DMS79 treated with DMSO at 0.1 percent for 48 hours (cell line): ENCODE results near the gene SLCO4A1.

Experiments used
- DNase-seq: peaks from one replicate; lab custom pipeline; 2025; lab: John Stamatoyannopoulos, UW

Gene SLCO4A1

GRCh38 chr20:62686869-62687830 lies 44.8 kb downstream of the SLCO4A1 start:
- DNase-seq = no peak

GRCh38 chr20:62688083-62688482 lies 45.8 kb downstream of the SLCO4A1 start:
- DNase-seq = no peak

DNA sequence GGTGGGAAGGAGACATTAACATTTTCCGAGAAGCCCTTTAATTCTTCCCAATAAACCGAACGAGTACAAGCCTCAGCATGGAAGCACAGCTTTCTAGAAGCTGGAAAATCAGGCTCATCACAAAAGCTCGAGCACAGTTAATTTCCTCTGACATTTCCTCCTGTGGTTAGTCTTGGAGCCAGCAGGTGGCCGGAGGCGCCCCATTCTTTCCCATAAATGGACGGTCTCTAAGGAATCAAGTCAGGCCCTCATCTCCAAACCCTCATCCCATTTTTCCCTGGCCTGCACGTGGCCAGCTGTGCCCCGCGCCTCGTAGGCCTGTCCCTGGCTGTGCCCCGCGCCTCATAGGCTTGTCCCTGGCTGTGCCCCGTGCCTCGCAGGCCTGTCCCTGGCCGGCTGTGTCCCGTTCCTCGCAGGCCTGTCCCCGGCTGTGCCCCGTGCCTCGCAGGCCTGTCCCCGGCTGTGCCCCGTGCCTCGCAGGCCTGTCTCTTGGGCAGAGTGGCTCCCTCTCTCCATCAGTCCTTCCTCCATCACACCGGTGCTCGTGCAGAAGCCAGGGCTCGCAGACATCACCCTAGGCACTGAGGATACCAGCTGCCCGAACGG lies 46.7 kb downstream of the SLCO4A1 start:
- DNase-seq = no peak

- DNase-seq = no peak
Observed at GRCh38 chr20:62689861-62690260, 47.6 kb downstream of the SLCO4A1 start.

- no peak for DNase-seq
Observed at GRCh38 chr20:62690261-62690820, 48.0 kb downstream of the SLCO4A1 start.

- DNase-seq = peak; percentile 54
Observed at GRCh38 chr20:62691487-62691886, 49.2 kb downstream of the SLCO4A1 start.

- peak; percentile 86 for DNase-seq
Observed at GRCh38 chr20:62692176-62692575, 49.9 kb downstream of the SLCO4A1 start.

DNA sequence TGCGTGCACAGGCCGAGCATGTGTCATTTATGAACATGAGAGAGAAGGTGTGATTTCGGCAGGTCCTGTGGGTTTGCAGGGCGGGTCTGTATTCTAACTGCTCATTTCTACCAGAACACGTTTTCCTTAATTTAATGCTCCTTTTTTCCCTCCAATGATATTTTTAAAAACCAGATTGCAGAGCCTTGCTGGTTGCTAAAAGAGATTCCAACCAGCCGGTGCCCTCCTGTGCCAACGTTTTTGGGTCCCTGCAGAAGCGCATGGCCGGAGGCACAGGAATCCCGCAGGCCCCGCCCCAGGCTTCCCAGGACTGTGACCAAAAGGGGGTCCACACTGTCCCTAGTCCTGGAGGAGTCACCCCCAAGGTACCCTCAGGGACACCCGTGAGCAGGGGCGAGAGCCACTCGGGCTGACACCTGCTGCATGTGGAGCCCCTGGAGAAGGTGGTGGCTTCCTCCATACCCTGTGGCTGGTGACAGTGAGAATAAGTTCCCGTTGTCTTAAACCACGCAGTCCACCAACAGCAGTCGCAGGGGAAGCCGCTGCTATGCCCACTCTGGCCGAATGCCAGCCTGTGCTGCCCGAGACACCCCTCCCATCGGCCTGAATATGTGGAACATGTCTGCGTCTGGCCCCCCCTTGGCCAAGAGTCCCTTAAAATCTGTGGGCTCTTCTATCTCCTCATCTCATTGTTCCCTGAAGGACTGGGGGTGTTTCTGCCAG lies 50.7 kb downstream of the SLCO4A1 start:
- DNase-seq = no peak

- no peak for DNase-seq
Observed at GRCh38 chr20:62693524-62693922, 51.2 kb downstream of the SLCO4A1 start.

- no peak for DNase-seq
Observed at GRCh38 chr20:62694106-62694505, 51.8 kb downstream of the SLCO4A1 start.

GRCh38 chr20:62694868-62695267 lies 52.6 kb downstream of the SLCO4A1 start:
- peak; percentile 75 for DNase-seq

DNA sequence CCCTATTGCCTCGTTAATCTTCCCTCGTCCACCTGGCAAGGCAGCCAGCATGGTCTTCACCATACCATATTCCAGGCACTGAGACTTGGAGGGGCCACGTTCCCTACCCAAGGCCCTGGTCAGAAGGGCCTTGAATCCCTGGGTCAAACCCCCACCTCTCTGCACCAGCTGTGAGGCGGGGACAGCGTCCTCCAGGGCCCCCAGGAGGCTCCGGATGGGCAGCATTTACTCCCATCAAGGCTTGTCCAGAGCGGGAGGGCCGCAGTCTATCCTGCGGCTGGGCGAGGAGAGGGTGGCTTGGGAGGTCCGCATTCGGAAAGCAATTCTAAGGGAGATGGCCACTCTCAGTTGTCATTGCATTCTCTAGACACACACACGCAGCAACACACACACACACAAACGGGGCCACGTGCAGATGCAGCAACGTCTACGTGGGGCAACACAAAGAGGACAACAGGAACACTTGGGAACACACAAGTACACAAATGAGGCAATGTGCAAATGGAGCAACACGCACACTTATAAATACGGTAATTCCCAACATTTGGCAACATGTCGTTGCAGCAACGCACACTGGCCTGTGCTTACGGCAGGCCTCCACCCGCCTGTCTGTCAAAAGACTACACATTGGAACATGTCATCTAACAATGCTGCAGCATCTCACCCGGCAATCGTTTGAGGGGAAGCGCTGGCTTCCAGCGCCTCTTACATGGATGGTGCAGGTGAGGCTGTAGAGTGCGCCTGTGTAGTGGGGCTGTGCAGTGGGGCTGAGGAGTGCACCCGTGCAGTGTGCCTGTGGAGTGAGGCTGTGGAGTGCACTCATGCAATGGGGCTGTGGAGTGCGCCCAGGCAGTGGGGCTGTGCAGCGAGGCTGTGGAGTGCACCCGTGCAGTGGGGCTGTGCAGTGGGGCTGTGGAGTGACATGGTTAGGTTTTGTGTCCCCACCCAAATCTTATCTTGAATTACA lies 53.4 kb downstream of the SLCO4A1 start:
- DNase-seq = no peak

GRCh38 chr20:62696434-62696957 lies 54.2 kb downstream of the SLCO4A1 start:
- DNase-seq = peak; percentile 71

DNA sequence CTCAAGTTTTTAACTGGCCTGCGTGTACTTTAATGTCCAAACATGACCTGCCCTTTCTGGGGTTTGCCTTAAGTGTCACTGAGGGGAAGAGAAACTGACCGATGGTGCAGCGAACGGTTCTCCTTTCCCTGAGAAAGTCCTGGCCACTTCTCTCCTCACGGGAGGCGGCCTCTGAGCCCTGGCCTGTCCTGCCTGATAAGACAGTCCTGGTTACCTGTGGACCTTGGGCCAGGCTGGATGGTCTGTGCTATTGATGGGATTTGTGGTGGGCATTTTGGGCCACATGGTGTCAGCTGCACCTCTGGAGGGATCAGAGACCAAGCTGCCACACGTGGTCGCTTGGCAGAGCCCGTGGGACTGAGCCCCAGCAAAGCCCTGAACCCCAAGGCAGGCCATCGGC lies 54.7 kb downstream of the SLCO4A1 start:
- DNase-seq = no peak

GRCh38 chr20:62697468-62697912 lies 55.2 kb downstream of the SLCO4A1 start:
- DNase-seq = no peak

GRCh38 chr20:62698231-62698630 lies 55.9 kb downstream of the SLCO4A1 start:
- DNase-seq = no peak

DNA sequence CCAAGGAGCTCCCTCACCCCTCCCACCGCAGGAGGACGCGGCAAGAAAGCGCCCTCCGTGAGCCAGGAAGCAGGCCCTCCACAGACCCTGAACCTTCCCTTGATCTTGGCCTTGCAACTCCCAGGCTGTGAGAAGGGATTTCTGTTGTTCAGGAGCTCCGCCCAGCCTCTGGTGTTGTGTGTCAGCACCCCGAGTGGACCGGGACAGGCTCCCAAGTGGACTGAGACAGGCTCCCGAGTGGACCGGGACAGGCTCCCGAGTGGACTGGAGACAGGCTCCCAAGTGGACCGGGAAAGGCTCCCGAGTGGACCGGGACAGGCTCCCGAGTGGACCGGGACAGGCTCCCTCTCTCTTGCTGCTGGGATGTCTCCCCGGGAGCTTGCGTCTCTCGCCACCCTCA lies 57.0 kb downstream of the SLCO4A1 start:
- no peak for DNase-seq

DNA sequence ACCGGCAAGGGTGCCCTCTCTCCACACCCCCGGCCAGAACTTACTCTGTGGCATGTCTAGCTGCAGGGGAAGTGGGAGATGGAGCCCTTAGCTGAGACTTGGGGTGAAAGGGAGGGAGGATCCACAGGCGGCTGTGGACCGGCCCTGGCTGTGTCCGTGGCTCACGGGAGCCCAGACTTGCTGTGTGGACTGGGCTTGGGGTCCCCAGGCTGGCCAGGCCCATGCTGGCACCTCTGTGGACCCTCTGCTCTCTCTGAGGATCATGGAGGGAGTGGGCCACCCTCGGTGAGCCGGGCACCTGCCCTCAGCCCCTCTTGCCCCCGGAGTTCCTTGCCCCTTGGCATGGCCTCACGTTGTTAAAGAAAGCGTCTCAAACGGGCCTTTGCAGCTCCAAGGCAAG lies 57.4 kb downstream of the SLCO4A1 start:
- no peak for DNase-seq

- DNase-seq = no peak
Observed at GRCh38 chr20:62700261-62700930, 58.1 kb downstream of the SLCO4A1 start.
